Measurements from ENCODE around the gene CDC42BPA. TPM values are rescaled to one million over a fixed set of nuclear protein-coding genes. Genes with fewer than 3 reads are reported as not detected.
A peak's percentile ranks its signal among the peaks of the same experiment; 100 is the strongest.

Gene CDC42BPA
- polyA plus RNA-seq, 12 donors, result 27.0 to 36.2 (median 31.8) TPM; not detected in 1

GRCh38 chr1:226946841-226947240 is 371.5 kb downstream of the CDC42BPA start:
- DNase-seq, result no peak

DNA sequence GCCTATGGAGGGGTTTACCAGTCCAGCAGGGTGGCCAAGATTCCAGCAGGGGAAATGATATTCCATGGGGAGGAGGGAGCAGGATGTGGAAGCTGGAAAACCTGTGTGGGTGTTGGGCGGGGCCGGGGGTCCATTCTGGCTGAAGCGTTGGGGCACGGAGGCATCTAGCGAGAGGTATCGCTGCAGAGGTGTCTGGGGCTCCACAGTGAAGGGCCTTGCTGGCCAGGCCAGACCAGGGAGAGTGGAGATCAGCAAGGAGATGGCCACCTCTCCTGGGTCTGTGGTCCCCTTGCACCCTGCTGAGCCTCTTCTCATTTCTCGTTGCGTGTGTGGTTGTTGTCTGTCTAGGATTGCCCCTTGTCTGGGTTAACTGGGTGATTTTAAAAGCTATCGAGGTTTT is 372.0 kb downstream of the CDC42BPA start:
- DNase-seq, result no peak

- no peak for DNase-seq
Measured at GRCh38 chr1:226945858-226946245, 372.4 kb downstream of the CDC42BPA start.

DNA sequence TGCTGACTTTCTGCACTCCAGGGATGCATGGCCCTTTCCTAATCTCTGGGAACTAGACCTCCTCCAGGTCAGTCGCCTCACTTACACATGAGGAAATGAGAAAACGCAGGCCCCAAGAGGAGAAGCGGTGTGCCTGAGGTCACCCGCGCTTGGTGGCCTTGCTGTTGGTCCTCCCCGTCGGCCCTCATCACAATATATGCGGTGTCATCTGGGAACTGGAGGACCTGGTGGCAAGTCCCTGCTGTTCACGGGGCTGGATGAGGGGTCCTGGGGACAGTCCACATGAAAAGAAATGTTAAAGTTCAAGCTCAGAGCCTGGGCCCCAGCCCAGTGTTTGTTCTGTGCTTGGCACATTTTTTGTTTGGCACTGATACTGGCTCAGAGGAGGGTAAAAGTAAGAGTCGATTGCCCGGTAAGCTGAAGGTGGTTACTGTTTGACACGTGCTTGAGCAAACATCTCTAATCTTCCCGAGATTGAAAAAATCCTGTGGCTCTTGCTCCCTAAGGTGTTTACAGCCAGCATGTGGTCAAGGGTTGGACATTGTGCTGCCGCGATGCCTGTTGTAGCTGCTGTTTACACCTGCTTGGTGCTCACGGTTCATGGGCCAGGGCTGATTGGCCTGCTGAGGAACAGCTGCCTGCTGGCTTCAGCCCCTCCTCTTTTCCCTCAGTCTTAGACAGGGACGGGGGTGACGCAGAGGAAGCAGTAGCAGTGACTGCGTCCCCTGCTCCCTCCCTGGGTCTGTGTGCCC is 373.0 kb downstream of the CDC42BPA start:
- no peak for DNase-seq

DNA sequence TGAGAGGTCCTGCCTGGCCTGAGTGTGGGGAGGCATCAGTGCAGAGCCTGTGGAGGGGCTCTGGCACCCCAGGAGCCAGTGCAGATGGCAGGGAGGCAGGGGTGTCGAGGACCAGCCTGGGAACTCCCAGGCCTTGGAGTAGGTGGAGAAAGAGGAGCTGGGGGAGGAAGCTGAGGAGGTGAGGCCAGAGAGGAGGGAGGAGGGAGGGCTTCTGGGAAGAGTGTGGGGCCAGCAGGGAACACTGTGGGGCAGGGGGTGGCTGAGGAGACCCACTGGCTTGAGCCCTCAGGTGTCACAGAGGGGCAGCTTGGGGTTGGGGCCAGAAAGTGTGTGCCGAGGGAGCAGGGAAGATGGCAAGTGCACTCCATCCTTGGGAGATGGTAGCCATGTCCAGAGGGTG is 374.4 kb downstream of the CDC42BPA start:
- no peak for DNase-seq

GRCh38 chr1:226943156-226943555 is 375.1 kb downstream of the CDC42BPA start:
- no peak for DNase-seq

GRCh38 chr1:226942392-226942791 is 375.9 kb downstream of the CDC42BPA start:
- DNase-seq, result no peak

GRCh38 chr1:226940806-226941067 is 377.6 kb downstream of the CDC42BPA start:
- no peak for DNase-seq

- peak; percentile 98 for DNase-seq
Measured at GRCh38 chr1:226940029-226940805, 378.1 kb downstream of the CDC42BPA start, which contains the start of gene COQ8A. Gene COQ8A (plus strand): TSS chr1:226940294. CDS start chr1:226961386, 21,092 bp downstream.

Other genes with a start within 250 kb of the CDC42BPA start
- gene ZNF678, start 245.1 kb upstream of the CDC42BPA start, polyA plus RNA-seq (ENCODE audit: insufficient read length in 12 of 12), result 10 to 100 TPM in 6 of 12 donors, 1 to 10 TPM in 5, not detected in 1; 6.1 to 15.1 (median 10.4) TPM